NT2/D1 (cell line): ENCODE measurements around the gene MCAT.

Source experiments
- DNase-seq: peaks from one replicate; pipeline ENCODE4 v3.0.0-alpha.2; 2011; ENCODE audit warnings: low read depth, low spot score
- H3K27me3 ChIP-seq: 2 replicates; pipeline ENCODE4 v1.6.0; 2011; ENCODE audit warnings: mild to moderate bottlenecking; ENCODE audit not compliant: insufficient read length, insufficient read depth
- H3K36me3 ChIP-seq: 2 replicates; pipeline ENCODE4 v1.6.1; 2011; ENCODE audit warnings: mild to moderate bottlenecking, low read length, mixed read lengths; ENCODE audit not compliant: insufficient read depth, insufficient read length
- H3K4me1 ChIP-seq: 2 replicates; pipeline ENCODE4 v1.5.1; 2011; ENCODE audit not compliant: insufficient read depth, insufficient read length
- H3K4me3 ChIP-seq: 2 replicates; pipeline ENCODE4 v1.5.1; 2011; ENCODE audit warnings: low read depth; ENCODE audit not compliant: insufficient read length
- H3K9ac ChIP-seq: 2 replicates; pipeline ENCODE4 v1.6.0; 2011; ENCODE audit warnings: low read depth; ENCODE audit not compliant: insufficient read length
- H3K9me3 ChIP-seq: 2 replicates; pipeline ENCODE4 v1.5.1; 2011; ENCODE audit warnings: mild to moderate bottlenecking, low read length; ENCODE audit not compliant: insufficient read depth
- SUZ12 ChIP-seq: IDR thresholded peaks from 2 replicates; pipeline ENCODE4 v1.6.1; 2011; ENCODE audit not compliant: insufficient read length, insufficient read depth; ENCODE audit errors: extremely low read depth
- YY1 ChIP-seq: IDR thresholded peaks from 2 replicates; pipeline ENCODE4 v1.6.1; 2011; ENCODE audit not compliant: insufficient read length, insufficient read depth
- ZNF274 ChIP-seq: IDR thresholded peaks from 2 replicates; pipeline ENCODE4 v1.6.1; 2011; ENCODE audit warnings: mild to moderate bottlenecking, low read depth, low read length

Gene MCAT

DNA sequence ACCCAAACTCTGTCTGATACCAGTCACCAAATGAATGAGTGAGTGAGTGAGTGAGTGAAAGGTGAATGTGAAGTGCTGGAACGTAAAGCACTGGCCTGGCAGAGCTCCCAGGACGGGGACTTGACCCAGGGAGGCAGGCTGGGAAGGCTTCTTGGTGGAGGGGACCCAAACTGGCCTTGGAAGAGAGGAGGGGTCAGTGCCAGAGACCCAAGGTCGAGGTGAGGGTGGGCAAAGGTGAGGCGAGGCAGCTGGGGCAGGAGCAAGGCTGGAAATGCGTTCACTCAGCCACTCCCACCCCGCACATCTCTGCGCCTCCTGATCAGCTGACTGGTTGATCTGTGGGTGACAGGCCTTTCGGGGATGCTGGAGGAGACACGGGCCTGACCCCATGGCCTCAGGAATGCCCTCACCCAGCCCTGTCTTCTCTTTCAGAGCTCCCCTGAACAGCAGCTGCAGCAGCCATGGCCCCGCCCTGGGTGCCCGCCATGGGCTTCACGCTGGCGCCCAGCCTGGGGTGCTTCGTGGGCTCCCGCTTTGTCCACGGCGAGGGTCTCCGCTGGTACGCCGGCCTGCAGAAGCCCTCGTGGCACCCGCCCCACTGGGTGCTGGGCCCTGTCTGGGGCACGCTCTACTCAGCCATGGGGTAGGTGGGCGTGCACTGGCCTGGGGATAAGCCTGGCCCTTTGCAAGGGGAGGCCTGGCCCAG is 15.7 kb upstream of the MCAT start:
- DNase-seq = no peak
- H3K9ac ChIP-seq = peak overlapping the region; percentile 17
- H3K36me3 ChIP-seq = peaks cover 5% of the 10 kb centered on the region
- H3K4me1 ChIP-seq = peaks cover 6% of the 10 kb centered on the region
- no peak overlapping the region for H3K4me3 ChIP-seq
- no peaks in the 10 kb centered on the region for H3K27me3 ChIP-seq
- H3K9me3 ChIP-seq = no peaks in the 10 kb centered on the region
- TF ChIP-seq YY1 (no peak), SUZ12 (no peak), ZNF274 (no peak)

DNA sequence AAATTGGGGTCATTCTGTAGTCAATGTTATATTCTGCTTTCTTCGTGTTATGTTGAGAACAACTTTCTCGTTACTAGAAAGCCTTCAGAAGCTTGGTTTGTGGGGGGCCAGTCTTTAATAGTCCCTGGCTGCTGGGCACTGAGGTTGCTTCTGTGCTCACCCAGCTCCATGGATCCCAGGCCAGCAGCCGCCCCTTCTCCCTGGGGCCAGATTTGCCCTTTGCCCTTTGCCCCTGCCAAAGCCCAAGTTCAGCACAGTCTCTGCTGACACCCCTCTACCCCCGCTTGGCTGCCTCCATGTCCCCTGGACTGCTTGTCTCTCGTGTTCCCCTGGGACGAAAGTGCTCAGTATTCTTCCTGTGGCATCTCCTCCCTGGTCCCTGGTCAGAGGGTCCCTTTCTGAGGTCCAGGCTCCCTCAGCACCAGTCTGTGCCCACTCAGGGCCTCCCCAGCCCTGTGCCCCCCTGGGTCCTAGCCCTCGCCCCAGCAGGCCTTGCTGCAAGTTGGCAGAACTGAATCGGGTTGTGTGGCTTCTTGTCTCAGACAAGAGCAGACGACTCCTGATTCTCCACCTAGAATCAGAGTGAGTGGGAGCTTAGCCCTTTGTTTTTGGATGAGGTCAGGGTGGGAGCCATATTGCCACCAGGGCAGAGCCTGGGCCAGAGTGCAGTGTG is 14.8 kb upstream of the MCAT start:
- no peaks in the 10 kb centered on the region for H3K9me3 ChIP-seq
- DNase-seq = no peak
- H3K4me1 ChIP-seq = peaks cover 6% of the 10 kb centered on the region
- no peak overlapping the region for H3K4me3 ChIP-seq
- TF ChIP-seq YY1 (no peak), SUZ12 (no peak), ZNF274 (no peak)
- no peaks in the 10 kb centered on the region for H3K27me3 ChIP-seq
- H3K36me3 ChIP-seq = peaks cover 5% of the 10 kb centered on the region
- no peak overlapping the region for H3K9ac ChIP-seq

DNA sequence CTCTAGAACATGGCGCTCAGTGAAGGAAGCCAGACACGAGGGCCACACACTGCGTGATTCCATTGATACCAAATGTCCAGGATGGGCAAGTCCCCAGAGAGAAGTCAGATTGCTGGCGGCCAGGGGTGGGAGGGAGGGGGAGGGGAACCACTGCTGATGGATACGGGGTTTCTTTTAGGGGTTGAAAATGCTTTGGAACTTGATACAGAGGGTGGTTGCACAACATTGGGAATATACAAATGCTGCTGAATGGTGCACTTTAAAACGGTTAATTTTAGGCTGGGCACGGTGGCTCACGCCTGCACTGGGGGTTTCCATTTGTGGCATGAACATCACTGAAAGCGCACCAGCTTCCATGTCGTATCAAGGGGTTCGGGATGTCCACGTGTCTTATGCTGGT is 13.2 kb upstream of the MCAT start:
- no peak for DNase-seq

DNA sequence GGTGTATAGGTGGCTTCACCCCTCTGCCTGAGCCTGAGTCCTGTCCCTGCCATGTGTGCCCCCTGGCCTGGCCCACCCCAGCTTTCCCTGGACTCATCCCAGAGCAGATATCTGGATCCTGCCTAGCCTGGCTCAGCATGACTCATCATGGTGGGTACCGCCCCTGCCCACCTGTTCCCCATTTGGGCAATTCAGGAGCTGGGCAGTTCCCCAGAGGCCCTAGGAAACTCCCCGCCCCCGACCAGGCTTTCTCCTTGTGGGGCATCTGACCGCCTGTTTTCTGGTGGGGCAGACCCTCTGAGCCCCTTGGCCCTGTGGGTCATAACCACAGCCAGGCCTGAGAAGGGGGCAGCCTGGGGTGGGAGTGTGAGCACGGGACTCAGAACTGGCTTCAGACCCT is 12.6 kb upstream of the MCAT start:
- H3K4me3 ChIP-seq = no peak overlapping the region
- peaks cover 17% of the 10 kb centered on the region for H3K27me3 ChIP-seq
- peaks cover 19% of the 10 kb centered on the region for H3K4me1 ChIP-seq
- TF ChIP-seq YY1 (no peak), ZNF274 (no peak), SUZ12 (no peak)
- no peak overlapping the region for H3K9ac ChIP-seq
- no peaks in the 10 kb centered on the region for H3K36me3 ChIP-seq
- H3K9me3 ChIP-seq = no peaks in the 10 kb centered on the region
- DNase-seq = no peak

More for the DNA sequence above, 13.2 kb upstream of the MCAT start:
- H3K4me1 ChIP-seq = peaks cover 15% of the 10 kb centered on the region
- H3K9me3 ChIP-seq = no peaks in the 10 kb centered on the region
- no peak overlapping the region for H3K9ac ChIP-seq
- H3K4me3 ChIP-seq = no peak overlapping the region
- TF ChIP-seq SUZ12 (no peak), YY1 (no peak), ZNF274 (no peak)
- no peaks in the 10 kb centered on the region for H3K36me3 ChIP-seq
- peaks cover 12% of the 10 kb centered on the region for H3K27me3 ChIP-seq

DNA sequence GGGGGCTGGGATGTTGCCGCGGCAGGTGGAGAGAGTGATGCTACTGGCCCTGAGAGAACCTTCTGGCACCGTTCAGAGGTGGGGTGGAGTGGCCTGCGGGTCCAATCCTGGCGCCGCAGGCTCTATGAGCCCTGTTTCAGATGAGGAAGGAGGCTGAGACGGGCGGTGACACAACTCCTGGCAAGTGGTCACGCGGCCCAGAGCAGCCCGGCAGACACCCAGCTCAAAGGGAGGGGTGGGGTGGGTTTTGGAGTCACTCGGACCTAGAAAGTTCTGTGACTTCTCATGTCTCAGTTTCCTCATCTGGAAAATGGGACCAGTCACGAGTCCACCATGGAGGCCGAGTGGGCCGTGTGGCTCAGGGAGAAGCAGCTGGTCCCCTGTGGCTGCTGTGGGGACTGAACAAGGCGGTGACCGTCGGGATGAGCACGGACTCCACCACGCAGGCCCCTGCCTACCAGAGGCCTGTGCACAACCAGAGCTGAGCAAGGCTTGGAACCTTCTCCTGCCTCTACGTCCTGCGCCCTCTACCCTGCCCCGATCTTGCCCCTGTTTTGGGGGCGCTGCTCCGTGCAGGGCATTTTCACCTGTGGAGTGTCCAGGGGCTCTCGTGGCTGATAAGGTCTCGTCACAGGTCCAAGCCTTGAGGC is 11.8 kb upstream of the MCAT start:
- Histone ChIP-seq H3K9me3 (no peaks in the 10 kb centered on the region), H3K27me3 (peaks cover 21% of the 10 kb centered on the region), H3K4me1 (peaks cover 21% of the 10 kb centered on the region), H3K9ac (no peak overlapping the region), H3K36me3 (no peaks in the 10 kb centered on the region), H3K4me3 (no peak overlapping the region)
- TF ChIP-seq SUZ12 (no peak), YY1 (no peak), ZNF274 (no peak)
- DNase-seq = no peak

DNA sequence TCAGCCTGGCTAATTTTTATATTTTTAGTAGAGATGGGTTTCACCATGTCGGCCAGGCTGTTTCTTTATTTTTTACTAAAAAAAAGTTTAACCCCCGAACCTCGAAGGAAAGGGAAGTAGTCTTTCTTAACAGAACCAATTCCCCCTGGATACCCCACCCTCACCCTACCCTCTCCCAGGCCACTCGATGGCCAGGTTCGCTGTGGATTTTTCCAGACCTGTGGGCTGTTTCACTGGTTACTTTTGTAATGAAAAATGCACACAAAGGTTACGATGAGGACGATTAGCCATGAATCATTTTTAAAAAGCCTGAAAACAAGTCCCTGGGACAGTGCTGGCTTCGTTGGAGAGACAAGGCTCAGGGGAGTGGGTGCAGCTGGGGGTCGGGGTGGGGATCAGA is 10.7 kb upstream of the MCAT start:
- Histone ChIP-seq H3K9me3 (no peaks in the 10 kb centered on the region), H3K4me1 (peaks cover 18% of the 10 kb centered on the region), H3K36me3 (no peaks in the 10 kb centered on the region), H3K9ac (no peak overlapping the region), H3K27me3 (peaks cover 21% of the 10 kb centered on the region), H3K4me3 (no peak overlapping the region)
- TF ChIP-seq SUZ12 (no peak), YY1 (no peak), ZNF274 (no peak)
- no peak for DNase-seq

DNA sequence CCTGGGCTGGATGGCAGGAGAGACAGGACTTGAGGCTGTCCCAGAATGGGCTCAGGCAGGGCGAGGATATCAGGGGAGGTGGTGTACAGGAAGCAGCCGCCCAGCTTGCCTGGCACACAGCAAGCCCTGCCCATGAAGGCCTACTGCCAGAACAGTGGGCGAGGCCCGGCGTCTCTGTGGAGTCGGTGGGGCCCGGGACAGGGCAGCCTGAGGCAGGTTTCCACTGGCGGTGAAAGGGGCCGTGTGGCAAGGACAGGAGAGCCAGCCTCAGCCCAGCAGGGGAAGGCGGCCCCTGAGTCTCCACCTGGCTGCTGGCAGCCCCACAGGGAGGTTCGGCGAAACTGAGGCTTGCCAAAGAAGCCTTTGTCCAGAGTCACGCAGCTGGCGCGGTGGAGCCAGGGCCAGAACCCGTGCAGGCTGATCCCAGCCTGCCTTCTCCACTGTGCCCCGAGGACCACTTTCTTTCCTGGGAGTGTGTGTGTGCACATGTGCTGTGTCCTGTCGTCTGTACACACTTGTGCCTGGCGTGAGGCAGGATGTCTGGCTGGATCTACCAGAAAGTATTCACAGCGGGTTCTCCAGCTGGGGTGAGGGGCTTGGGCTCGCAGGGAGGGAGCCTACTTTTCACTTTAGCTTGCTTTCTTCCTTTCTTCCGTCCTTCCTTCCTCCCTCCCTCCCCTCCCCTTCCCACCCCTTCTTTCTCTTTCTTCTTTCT is 9.3 kb upstream of the MCAT start:
- Histone ChIP-seq H3K9me3 (no peaks in the 10 kb centered on the region), H3K4me3 (no peak overlapping the region), H3K9ac (peak overlapping the region; percentile 77), H3K4me1 (peaks cover 15% of the 10 kb centered on the region), H3K36me3 (no peaks in the 10 kb centered on the region), H3K27me3 (peaks cover 21% of the 10 kb centered on the region)
- DNase-seq = no peak
- no peak for TF ChIP-seq SUZ12
- TF ChIP-seq YY1 = no peak
- TF ChIP-seq ZNF274 = no peak
